ENCODE results near the gene ZNF155. TPM values are rescaled to one million over a fixed set of nuclear protein-coding genes. Genes with fewer than 3 reads are reported as not detected.

The ZNF155 gene
- total RNA-seq, 1 experiment from 2014 or later: 6.8 TPM

DNA sequence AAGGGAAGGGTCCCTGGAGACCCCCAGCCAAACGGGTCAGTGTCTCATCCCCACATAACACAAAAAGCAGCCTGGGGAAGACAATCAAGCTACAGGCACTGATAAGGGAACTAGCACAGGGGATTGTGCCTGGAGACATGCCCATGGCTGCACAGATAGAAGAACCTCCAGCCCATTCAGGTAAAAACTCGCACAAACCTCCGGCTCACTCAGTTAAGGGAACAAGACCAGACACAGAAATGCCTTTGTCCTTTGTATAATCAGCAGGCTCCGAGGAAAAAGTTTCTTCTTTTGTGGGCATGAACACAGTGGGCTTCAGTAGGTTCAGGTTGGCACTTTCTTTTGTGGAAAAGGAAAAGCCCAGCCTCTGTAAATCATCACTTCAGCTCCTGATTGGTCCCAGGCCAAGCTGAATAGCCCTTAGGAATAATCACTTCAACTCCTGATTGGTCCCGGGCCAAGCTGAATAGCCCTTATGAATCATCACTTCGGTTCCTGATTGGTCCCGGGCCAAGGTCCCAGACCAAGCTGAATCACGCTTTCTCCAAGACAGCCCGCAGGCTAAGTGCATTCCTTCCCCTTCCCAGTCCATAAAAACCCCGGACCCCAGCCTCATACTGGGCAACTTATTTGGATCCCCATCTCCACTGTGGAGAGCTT, 13.8 kb downstream of the ZNF155 start:
- Mint-ChIP-seq H3K4me1 (ENCODE audit: low read depth, unreplicated experiment) (peaks cover 8% of the 10 kb centered on the region), H3K4me3 (ENCODE audit: low read depth, unreplicated experiment) (no peak overlapping the region), H3K9me3 (ENCODE audit: low read depth, unreplicated experiment) (peaks cover 17% of the 10 kb centered on the region), H3K36me3 (ENCODE audit: insufficient read depth, unreplicated experiment) (peaks cover 8% of the 10 kb centered on the region), H3K27ac (ENCODE audit: unreplicated experiment) (no peak overlapping the region), H3K27me3 (ENCODE audit: unreplicated experiment) (no peaks in the 10 kb centered on the region)
- intact Hi-C loops (cut with micrococcal nuclease; ENCODE audit: unreplicated experiment): no loop called here
- no TSS peak for BruUV-seq (replicated peaks)
- TF ChIP-seq, protein P1, sequence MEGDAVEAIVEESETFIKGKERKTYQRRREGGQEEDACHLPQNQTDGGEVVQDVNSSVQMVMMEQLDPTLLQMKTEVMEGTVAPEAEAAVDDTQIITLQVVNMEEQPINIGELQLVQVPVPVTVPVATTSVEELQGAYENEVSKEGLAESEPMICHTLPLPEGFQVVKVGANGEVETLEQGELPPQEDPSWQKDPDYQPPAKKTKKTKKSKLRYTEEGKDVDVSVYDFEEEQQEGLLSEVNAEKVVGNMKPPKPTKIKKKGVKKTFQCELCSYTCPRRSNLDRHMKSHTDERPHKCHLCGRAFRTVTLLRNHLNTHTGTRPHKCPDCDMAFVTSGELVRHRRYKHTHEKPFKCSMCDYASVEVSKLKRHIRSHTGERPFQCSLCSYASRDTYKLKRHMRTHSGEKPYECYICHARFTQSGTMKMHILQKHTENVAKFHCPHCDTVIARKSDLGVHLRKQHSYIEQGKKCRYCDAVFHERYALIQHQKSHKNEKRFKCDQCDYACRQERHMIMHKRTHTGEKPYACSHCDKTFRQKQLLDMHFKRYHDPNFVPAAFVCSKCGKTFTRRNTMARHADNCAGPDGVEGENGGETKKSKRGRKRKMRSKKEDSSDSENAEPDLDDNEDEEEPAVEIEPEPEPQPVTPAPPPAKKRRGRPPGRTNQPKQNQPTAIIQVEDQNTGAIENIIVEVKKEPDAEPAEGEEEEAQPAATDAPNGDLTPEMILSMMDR (IDR thresholded peaks at IDR 0.05; ENCODE audit: unreplicated experiment): no peak
- no peak for DNase-seq
- CTCF ChIA-PET: no interaction called here

DNA sequence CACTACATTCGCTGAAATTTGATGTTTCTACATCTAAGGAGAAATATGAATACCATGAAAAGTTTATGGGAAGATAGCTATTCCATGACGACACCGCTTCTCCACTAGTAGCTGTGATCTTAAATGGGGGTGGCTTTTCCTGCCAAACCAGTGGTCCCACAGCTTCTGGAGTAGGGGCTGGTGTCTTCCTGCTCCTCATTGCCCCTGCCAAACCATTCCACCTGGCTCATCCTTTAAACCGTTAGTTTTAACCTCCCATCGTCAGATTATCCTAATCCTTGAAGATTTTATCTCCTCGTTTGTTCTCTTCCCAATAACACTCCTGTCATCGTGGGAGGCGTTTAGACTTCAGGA, 18.2 kb downstream of the ZNF155 start:
- peaks cover 8% of the 10 kb centered on the region for H3K4me1 Mint-ChIP-seq (ENCODE audit: low read depth, unreplicated experiment)
- intact Hi-C loops (cut with micrococcal nuclease; ENCODE audit: unreplicated experiment): no loop called here
- TF ChIP-seq, protein P1 (IDR thresholded peaks at IDR 0.05; ENCODE audit: unreplicated experiment): no peak
- peaks cover 13% of the 10 kb centered on the region for H3K9me3 Mint-ChIP-seq (ENCODE audit: low read depth, unreplicated experiment)
- no peak for DNase-seq
- BruUV-seq (replicated peaks): TSS peak; percentile 55
- CTCF ChIA-PET: interaction anchor here (1.0 to 1.2 kb wide), 2 partner anchors 221 to 563 kb away, joined by 3 read pairs; partner anchors contain the start of gene KCNN4
- H3K4me3 Mint-ChIP-seq (ENCODE audit: low read depth, unreplicated experiment): peak overlapping the region; percentile 87
- H3K36me3 Mint-ChIP-seq (ENCODE audit: insufficient read depth, unreplicated experiment): peaks cover 19% of the 10 kb centered on the region
- peak overlapping the region; percentile 77 for H3K27ac Mint-ChIP-seq (ENCODE audit: unreplicated experiment)
- no peaks in the 10 kb centered on the region for H3K27me3 Mint-ChIP-seq (ENCODE audit: unreplicated experiment)

DNA sequence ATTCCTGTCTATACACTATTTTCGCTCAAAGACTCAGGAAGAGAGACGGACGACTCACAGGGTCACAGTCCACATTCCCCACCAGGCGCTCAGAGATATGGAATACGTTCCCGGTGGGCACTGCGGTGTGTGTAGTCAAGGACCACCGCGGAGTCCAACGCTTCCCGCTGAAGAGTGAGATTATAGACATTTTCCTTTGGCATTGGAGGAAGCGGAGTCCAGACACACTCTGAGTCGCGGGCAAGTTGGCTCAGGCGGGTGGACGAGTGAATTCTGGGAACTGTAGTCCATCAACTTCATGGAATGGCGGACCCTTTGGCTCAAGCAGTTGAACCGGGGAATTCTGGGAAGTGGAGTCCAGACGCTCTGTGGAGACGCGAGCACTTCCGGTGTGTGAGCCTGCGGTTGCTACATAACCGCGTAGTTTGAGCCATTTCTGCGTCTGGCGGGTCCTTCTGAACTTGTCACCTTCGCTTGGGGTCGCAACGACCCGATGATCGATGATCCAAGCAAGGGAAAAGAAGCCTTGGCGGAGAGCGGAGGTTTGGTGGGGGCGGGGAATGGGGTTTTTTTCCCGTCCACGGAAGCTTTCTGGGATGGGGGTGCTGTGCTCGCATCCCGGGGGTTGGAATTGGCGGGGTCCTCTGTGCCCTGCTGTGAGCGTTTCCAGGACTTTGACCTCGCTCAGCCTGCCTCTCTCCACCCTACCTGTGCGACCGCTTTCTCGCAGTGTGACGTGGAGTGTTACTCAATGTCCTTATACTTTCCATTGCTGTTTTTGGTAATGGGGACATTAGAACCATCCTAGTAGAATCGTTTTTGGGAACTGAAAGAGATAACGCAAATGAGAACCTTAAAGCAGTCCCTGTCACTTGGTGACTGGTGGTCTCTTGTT, 18.8 kb downstream of the ZNF155 start, which contains the start of gene ZNF230:
Gene ZNF230 (plus strand): TSS at position 392 of the 895 bp plus-strand sequence. CDS start 4,122 bp downstream, outside the sequence.
- Mint-ChIP-seq H3K4me3 (ENCODE audit: low read depth, unreplicated experiment) (peak within 1 kb of the TSS; percentile 87), H3K27me3 (ENCODE audit: unreplicated experiment) (no peaks in the 10 kb centered on the region), H3K36me3 (ENCODE audit: insufficient read depth, unreplicated experiment) (peaks cover 19% of the 10 kb centered on the region), H3K4me1 (ENCODE audit: low read depth, unreplicated experiment) (peaks cover 8% of the 10 kb centered on the region), H3K9me3 (ENCODE audit: low read depth, unreplicated experiment) (peaks cover 19% of the 10 kb centered on the region), H3K27ac (ENCODE audit: unreplicated experiment) (peak within 1 kb of the TSS; percentile 77)
- peak; percentile 90 for DNase-seq
- TF ChIP-seq, protein P1 (IDR thresholded peaks at IDR 0.05; ENCODE audit: unreplicated experiment): no peak
- CTCF ChIA-PET: interaction anchor here (0.7 to 1.4 kb wide), 2 partner anchors 434 to 497 kb away, joined by 3 to 4 read pairs; partner anchors contain the start of gene ZNF180
- TSS peak; percentile 81 for BruUV-seq (replicated peaks)
- intact Hi-C loops (cut with micrococcal nuclease; ENCODE audit: unreplicated experiment): loop anchor here (1.0 kb wide), 1 partner anchor 22 kb away; the partner anchor contains the start of gene ZNF222

DNA sequence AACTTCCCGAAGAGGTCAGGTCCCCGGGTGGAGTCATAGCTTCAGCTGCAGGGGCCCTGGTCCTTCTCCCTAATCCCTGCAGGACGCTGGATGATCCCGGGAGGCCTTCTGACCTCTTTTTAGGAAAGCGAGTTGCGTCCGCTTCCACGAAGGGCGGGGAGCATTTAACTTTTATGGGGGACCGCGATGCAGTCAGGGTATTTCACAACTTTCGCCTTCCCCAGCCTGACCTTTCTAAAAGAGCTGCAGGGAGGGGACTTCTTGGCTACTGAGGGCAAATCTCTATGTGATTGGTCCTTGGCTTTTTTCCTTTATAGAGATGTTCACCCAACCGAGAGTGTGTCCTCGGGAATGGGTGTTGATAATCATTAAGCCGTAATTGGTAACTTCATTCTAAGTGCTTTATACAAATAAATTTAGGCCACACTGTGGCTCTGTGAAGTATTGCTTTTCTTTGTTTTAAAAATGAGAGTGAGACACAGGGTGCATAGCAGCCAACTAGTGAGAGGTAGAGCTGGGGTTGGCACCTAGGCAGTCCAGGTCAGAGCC, 19.5 kb downstream of the ZNF155 start:
- peak; percentile 20 for DNase-seq
- peaks cover 19% of the 10 kb centered on the region for H3K36me3 Mint-ChIP-seq (ENCODE audit: insufficient read depth, unreplicated experiment)
- TF ChIP-seq, protein P1 (IDR thresholded peaks at IDR 0.05; ENCODE audit: unreplicated experiment): no peak
- peak overlapping the region; percentile 87 for H3K4me3 Mint-ChIP-seq (ENCODE audit: low read depth, unreplicated experiment)
- CTCF ChIA-PET: interaction anchor here (0.7 to 1.4 kb wide), 2 partner anchors 435 to 497 kb away, joined by 3 to 4 read pairs; partner anchors contain the start of gene ZNF180
- no TSS peak for BruUV-seq (replicated peaks)
- peaks cover 16% of the 10 kb centered on the region for H3K9me3 Mint-ChIP-seq (ENCODE audit: low read depth, unreplicated experiment)
- H3K27ac Mint-ChIP-seq (ENCODE audit: unreplicated experiment): peak overlapping the region; percentile 77
- no peaks in the 10 kb centered on the region for H3K27me3 Mint-ChIP-seq (ENCODE audit: unreplicated experiment)
- H3K4me1 Mint-ChIP-seq (ENCODE audit: low read depth, unreplicated experiment): peaks cover 8% of the 10 kb centered on the region
- intact Hi-C loops (cut with micrococcal nuclease; ENCODE audit: unreplicated experiment): loop anchor here (1.0 kb wide), 1 partner anchor 22 kb away; the partner anchor contains the start of gene ZNF222
